Measurements from ENCODE around the gene TMEM245.

DNA sequence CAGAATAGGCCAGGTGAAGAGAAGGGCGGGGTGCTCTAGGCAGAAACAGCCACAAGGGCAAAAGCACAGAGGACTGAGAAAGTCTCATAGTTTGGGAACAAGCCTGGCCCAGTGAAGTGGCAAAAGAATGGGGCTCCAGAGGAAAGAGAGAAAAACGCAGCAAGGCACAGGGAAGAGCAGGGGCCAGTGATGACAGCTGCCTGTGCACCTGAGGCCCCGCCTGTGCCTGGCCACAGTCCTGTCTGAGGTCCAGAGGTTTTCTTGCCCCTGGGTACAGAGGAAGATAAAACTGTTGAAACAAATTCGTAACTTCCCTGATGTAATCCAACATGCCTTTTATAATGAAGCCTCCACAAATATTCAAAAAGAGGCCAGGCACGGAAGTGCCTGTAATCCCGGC is 25.3 kb upstream of the TMEM245 start:
- TF ChIP-seq EZH2phosphoT487 (IDR thresholded peaks at IDR 0.05; ENCODE audit: borderline replicate concordance, low read depth, low read length), result no peak
- TF ChIP-seq CTCF (conservative IDR thresholded peaks at IDR 0.05; ENCODE audit: low read length), result no peak

Measured in OCI-LY7 (cell line).